HepG2 (cell line): ENCODE data around the gene BAIAP3. TPM values are rescaled to one million over a fixed set of nuclear protein-coding genes. Genes with fewer than 3 reads are reported as not detected.
A peak's percentile ranks its signal among the peaks of the same experiment; 100 is the strongest.

ENCODE experiments used
- ELF1 ChIP-seq: sonication (generic); formaldehyde crosslinking; IDR thresholded peaks from 2 replicates; pipeline ENCODE4 v1.4.0; 2020; ENCODE audit warnings: missing genetic modification reagents
- FOXC1 ChIP-seq: sonication (generic); formaldehyde crosslinking; IDR thresholded peaks from 2 replicates; pipeline ENCODE4 v1.8.0; 2022; ENCODE audit warnings: mild to moderate bottlenecking, missing genetic modification reagents, borderline replicate concordance
- HOXA5 ChIP-seq: sonication (generic); formaldehyde crosslinking; IDR thresholded peaks from 2 replicates; pipeline ENCODE4 v1.4.0; 2020; ENCODE audit warnings: missing genetic modification reagents
- MAZ ChIP-seq, 2 experiments: sonication (generic) in 1 of 2; formaldehyde crosslinking in 1 of 2; IDR thresholded peaks; 2 replicates each; pipeline versions ENCODE4 v1.5.0 to v1.6.1; 2012 to 2020; ENCODE audit warnings: low read depth in 2 of 2, mild to moderate bottlenecking in 2 of 2, borderline replicate concordance in 1 of 2, improper control_type of control experiment in 1 of 2, low read length in 1 of 2, missing genetic modification reagents in 1 of 2, moderate library complexity in 1 of 2
- MED1 ChIP-seq: sonication (generic); formaldehyde crosslinking; IDR thresholded peaks from 2 replicates; pipeline ENCODE4 v1.4.0; 2020; ENCODE audit warnings: missing genetic modification reagents
- MED13 ChIP-seq: sonication (generic); formaldehyde crosslinking; IDR thresholded peaks from 2 replicates; pipeline ENCODE4 v1.5.0; 2020; ENCODE audit warnings: missing genetic modification reagents
- MIXL1 ChIP-seq: IDR thresholded peaks from 2 replicates; pipeline ENCODE4 v1.6.1; 2016
- MYNN ChIP-seq: sonication (generic); formaldehyde crosslinking; IDR thresholded peaks from 2 replicates; pipeline ENCODE4 v1.4.0; 2020; ENCODE audit warnings: mild to moderate bottlenecking, low read depth, missing genetic modification reagents
- RAD21 ChIP-seq: fragments of 450-650 bp; formaldehyde crosslinking; IDR thresholded peaks from 2 replicates; pipeline ENCODE4 v1.5.0; 2020; ENCODE audit warnings: mild to moderate bottlenecking
- RCOR2 ChIP-seq: IDR thresholded peaks from 2 replicates; pipeline ENCODE4 v1.6.1; 2016; ENCODE audit warnings: missing biosample characterization, missing genetic modification reagents
- ZNF768 ChIP-seq: sonication (generic); formaldehyde crosslinking; IDR thresholded peaks from 2 replicates; pipeline ENCODE4 v1.4.0; 2020; ENCODE audit warnings: missing genetic modification reagents
- polyA plus RNA-seq, 8 experiments: library from polyadenylated mRNA; depleted of rRNA in 3 of 8; stranded (reverse) in 7 of 8; unstranded in 1 of 8; fragments of >200 nt; fragmentation: Illumina TruSeq in 4 of 8; extraction: Trizol in 4 of 8; gene quantifications; 2 replicates each; pipeline versions ENCODE4 v1.2.1 to v1.2.3, GENCODE V29; 2011 to 2016; ENCODE audit warnings: low read depth in 4 of 8, missing spikeins in 1 of 8, mixed read lengths in 1 of 8; ENCODE audit not compliant: insufficient read depth in 1 of 8
- total RNA-seq, 5 experiments: library from RNA; depleted of rRNA; stranded (reverse); fragments of >200 nt; fragmentation: Illumina TruSeq; extraction: Trizol; gene quantifications; 2 replicates each; pipeline ENCODE4 v1.2.3, GENCODE V29; 2016; ENCODE audit warnings: low read depth in 1 of 5
- TF ChIP-seq, protein P1 (sequence below): sonication (generic); formaldehyde crosslinking; IDR thresholded peaks from 2 replicates; pipeline ENCODE4 v1.4.0; 2020; ENCODE audit warnings: mild to moderate bottlenecking, missing genetic modification reagents, borderline replicate concordance
- TF ChIP-seq, protein P2 (sequence below): sonication (generic); formaldehyde crosslinking; IDR thresholded peaks from 2 replicates; pipeline ENCODE4 v1.8.1; 2023; ENCODE audit warnings: missing genetic modification reagents, mild to moderate bottlenecking, borderline replicate concordance
- TF ChIP-seq, protein P3 (sequence below): sonication (generic); formaldehyde crosslinking; IDR thresholded peaks from 2 replicates; pipeline ENCODE4 v1.8.0; 2022; ENCODE audit warnings: missing genetic modification reagents, mild to moderate bottlenecking, moderate library complexity, borderline replicate concordance
- TF ChIP-seq, protein P4 (sequence below): sonication (generic); formaldehyde crosslinking; IDR thresholded peaks from 2 replicates; pipeline ENCODE4 v1.4.0; 2020; ENCODE audit warnings: missing genetic modification reagents
- TF ChIP-seq, protein P5 (sequence below): sonication (generic); formaldehyde crosslinking; IDR thresholded peaks from 2 replicates; pipeline ENCODE4 v1.4.0; 2020; ENCODE audit warnings: missing genetic modification reagents
- TF ChIP-seq, protein P6 (sequence below): sonication (generic); formaldehyde crosslinking; IDR thresholded peaks from 2 replicates; pipeline ENCODE4 v1.5.0; 2020; ENCODE audit warnings: missing genetic modification reagents, mild to moderate bottlenecking, borderline replicate concordance

The BAIAP3 gene
- total and polyA plus RNA-seq, 2 of the 13 experiments (the other 11 are each of a cell fraction or from before 2014, with no cell fraction given), result 3.2 to 5.7 TPM

DNA sequence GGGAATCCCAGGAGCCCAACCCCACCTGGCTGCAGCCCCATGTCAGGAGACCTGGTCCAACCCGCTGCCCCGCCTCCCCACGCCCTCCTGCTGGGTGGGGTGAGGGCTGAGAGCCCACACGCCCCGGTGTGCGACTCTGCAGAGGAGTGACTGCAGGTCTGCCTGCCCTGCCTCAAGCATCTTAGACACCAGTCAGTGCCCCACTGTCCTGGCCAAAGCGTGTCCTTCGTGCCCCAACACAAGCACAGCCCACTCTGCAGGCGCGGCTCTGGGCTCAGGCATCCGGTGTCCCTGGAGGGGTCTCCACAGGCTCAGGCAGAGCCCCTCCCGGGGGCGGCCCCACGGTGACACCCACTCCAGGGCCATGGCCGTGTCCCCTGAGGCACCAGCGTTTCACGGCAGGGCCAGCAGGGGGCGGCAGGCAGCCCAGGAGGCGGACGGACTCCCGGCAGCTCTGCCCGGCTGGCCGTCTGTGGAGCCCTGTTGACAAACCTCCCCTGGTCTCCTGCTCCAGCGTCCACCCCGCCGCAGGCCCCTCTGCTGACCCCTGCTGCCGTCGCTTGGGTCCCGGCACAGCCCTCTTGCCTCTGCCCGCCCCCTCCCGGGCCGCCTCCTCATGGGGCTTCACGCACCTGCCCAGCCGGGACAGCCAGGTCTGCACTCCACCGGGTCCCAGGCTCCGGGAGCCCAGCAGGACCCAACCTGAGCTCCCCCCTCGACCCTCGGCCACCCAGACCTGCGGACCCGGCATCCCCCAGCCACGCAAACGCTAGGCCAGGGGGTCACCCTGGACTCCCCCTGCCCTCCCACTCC, 32.6 kb upstream of the BAIAP3 start (continued):
- TF ChIP-seq, protein P1, sequence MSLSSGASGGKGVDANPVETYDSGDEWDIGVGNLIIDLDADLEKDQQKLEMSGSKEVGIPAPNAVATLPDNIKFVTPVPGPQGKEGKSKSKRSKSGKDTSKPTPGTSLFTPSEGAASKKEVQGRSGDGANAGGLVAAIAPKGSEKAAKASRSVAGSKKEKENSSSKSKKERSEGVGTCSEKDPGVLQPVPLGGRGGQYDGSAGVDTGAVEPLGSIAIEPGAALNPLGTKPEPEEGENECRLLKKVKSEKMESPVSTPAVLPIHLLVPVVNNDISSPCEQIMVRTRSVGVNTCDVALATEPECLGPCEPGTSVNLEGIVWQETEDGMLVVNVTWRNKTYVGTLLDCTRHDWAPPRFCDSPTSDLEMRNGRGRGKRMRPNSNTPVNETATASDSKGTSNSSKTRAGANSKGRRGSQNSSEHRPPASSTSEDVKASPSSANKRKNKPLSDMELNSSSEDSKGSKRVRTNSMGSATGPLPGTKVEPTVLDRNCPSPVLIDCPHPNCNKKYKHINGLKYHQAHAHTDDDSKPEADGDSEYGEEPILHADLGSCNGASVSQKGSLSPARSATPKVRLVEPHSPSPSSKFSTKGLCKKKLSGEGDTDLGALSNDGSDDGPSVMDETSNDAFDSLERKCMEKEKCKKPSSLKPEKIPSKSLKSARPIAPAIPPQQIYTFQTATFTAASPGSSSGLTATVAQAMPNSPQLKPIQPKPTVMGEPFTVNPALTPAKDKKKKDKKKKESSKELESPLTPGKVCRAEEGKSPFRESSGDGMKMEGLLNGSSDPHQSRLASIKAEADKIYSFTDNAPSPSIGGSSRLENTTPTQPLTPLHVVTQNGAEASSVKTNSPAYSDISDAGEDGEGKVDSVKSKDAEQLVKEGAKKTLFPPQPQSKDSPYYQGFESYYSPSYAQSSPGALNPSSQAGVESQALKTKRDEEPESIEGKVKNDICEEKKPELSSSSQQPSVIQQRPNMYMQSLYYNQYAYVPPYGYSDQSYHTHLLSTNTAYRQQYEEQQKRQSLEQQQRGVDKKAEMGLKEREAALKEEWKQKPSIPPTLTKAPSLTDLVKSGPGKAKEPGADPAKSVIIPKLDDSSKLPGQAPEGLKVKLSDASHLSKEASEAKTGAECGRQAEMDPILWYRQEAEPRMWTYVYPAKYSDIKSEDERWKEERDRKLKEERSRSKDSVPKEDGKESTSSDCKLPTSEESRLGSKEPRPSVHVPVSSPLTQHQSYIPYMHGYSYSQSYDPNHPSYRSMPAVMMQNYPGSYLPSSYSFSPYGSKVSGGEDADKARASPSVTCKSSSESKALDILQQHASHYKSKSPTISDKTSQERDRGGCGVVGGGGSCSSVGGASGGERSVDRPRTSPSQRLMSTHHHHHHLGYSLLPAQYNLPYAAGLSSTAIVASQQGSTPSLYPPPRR, result no peak
- TF ChIP-seq HOXA5 (0 out of 2 replicates have a peak, but pooled peaks have one; percentile 11), MAZ (IDR thresholded peaks at IDR 0.05; ENCODE audit: borderline replicate concordance, low read depth, low read length) (no peak; the same call in 1 of the 2 replicates), MAZ (CRISPR knock-in tag; IDR thresholded peaks at IDR 0.05; ENCODE audit: low read depth) (0 out of 2 replicates have a peak, but pooled peaks have one; percentile 50), FOXC1 (CRISPR knock-in tag) (no peak), MIXL1 (CRISPR knock-in tag) (no peak), RCOR2 (CRISPR knock-in tag) (no peak), ELF1 (CRISPR knock-in tag) (no peak), MYNN (CRISPR knock-in tag) (no peak), RAD21 (CRISPR knock-in tag) (peak; percentile 56; the same call in 1 of the 2 replicates), ZNF768 (peak; percentile 51; the same call in 1 of the 2 replicates), MED13 (CRISPR knock-in tag) (no peak), MED1 (no peak)
- TF ChIP-seq, protein P2, sequence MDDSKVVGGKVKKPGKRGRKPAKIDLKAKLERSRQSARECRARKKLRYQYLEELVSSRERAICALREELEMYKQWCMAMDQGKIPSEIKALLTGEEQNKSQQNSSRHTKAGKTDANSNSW (CRISPR knock-in tag), result no peak
- TF ChIP-seq, protein P3, sequence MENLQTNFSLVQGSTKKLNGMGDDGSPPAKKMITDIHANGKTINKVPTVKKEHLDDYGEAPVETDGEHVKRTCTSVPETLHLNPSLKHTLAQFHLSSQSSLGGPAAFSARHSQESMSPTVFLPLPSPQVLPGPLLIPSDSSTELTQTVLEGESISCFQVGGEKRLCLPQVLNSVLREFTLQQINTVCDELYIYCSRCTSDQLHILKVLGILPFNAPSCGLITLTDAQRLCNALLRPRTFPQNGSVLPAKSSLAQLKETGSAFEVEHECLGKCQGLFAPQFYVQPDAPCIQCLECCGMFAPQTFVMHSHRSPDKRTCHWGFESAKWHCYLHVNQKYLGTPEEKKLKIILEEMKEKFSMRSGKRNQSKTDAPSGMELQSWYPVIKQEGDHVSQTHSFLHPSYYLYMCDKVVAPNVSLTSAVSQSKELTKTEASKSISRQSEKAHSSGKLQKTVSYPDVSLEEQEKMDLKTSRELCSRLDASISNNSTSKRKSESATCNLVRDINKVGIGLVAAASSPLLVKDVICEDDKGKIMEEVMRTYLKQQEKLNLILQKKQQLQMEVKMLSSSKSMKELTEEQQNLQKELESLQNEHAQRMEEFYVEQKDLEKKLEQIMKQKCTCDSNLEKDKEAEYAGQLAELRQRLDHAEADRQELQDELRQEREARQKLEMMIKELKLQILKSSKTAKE, result no peak
- TF ChIP-seq, protein P4, sequence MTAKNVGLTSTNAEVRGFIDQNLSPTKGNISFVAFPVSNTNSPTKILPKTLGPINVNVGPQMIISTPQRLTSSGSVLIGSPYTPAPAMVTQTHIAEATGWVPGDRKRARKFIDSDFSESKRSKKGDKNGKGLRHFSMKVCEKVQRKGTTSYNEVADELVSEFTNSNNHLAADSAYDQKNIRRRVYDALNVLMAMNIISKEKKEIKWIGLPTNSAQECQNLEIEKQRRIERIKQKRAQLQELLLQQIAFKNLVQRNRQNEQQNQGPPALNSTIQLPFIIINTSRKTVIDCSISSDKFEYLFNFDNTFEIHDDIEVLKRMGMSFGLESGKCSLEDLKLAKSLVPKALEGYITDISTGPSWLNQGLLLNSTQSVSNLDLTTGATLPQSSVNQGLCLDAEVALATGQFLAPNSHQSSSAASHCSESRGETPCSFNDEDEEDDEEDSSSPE (CRISPR knock-in tag), result no peak
- TF ChIP-seq, protein P5, sequence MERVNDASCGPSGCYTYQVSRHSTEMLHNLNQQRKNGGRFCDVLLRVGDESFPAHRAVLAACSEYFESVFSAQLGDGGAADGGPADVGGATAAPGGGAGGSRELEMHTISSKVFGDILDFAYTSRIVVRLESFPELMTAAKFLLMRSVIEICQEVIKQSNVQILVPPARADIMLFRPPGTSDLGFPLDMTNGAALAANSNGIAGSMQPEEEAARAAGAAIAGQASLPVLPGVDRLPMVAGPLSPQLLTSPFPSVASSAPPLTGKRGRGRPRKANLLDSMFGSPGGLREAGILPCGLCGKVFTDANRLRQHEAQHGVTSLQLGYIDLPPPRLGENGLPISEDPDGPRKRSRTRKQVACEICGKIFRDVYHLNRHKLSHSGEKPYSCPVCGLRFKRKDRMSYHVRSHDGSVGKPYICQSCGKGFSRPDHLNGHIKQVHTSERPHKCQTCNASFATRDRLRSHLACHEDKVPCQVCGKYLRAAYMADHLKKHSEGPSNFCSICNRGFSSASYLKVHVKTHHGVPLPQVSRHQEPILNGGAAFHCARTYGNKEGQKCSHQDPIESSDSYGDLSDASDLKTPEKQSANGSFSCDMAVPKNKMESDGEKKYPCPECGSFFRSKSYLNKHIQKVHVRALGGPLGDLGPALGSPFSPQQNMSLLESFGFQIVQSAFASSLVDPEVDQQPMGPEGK (CRISPR knock-in tag), result peak; percentile 92
- TF ChIP-seq, protein P6, sequence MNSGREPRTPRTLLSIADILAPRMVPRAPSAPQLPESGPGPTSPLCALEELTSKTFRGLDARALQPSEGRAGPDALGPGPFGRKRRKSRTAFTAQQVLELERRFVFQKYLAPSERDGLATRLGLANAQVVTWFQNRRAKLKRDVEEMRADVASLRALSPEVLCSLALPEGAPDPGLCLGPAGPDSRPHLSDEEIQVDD (CRISPR knock-in tag), result no peak
